ENCODE results near the gene KIF4B. TPM values are rescaled to one million over a fixed set of nuclear protein-coding genes. Genes with fewer than 3 reads are reported as not detected.
"Not testable (repeated sequence)": the region's sequence is repeated elsewhere in the genome, so short reads cannot be mapped to it uniquely, and the experiment has no call there.

Gene KIF4B
- total RNA-seq, 2 donors from 2014 or later: 0.26 TPM; not detected in 1

DNA sequence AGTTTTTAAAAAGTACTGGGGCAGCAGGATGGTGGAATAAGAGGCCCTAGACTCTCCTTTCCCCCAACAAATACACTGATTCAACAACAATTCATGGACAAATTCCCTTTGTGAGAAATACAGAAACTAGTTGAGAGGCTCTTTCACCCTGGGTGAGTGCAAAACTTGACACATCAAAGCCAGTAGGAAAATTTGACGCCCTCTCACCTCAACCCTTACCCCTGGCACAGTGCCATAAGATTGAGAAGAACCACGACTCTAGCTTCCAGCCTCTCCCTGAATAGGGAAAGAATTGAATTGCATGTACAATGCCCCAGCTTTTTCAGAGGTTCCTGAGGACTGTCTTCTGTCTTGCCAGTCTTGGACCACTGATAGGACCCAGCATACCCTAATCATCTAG is 12.3 kb downstream of the KIF4B start:
- TF ChIP-seq, protein P1, sequence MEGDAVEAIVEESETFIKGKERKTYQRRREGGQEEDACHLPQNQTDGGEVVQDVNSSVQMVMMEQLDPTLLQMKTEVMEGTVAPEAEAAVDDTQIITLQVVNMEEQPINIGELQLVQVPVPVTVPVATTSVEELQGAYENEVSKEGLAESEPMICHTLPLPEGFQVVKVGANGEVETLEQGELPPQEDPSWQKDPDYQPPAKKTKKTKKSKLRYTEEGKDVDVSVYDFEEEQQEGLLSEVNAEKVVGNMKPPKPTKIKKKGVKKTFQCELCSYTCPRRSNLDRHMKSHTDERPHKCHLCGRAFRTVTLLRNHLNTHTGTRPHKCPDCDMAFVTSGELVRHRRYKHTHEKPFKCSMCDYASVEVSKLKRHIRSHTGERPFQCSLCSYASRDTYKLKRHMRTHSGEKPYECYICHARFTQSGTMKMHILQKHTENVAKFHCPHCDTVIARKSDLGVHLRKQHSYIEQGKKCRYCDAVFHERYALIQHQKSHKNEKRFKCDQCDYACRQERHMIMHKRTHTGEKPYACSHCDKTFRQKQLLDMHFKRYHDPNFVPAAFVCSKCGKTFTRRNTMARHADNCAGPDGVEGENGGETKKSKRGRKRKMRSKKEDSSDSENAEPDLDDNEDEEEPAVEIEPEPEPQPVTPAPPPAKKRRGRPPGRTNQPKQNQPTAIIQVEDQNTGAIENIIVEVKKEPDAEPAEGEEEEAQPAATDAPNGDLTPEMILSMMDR (IDR thresholded peaks at IDR 0.05): no peak
- intact Hi-C loops (cut with DNase I): no loop called here
- Histone ChIP-seq H3K27me3 (no peaks in the 10 kb centered on the region), H3K4me3 (no peak overlapping the region), H3K4me1 (no peaks in the 10 kb centered on the region), H3K9me3 (no peaks in the 10 kb centered on the region), H3K27ac (no peak overlapping the region), H3K36me3 (replicated peaks in 1 of 2; ENCODE audit: insufficient read depth in 1 of 2, low read depth in 2 of 2) (no peaks in the 10 kb centered on the region)
- ATAC-seq: no peak
- DNase-seq: no peak
- WGBS, 2 donors: 46 to 50% methylated on average over 2 of the region's 2 CpGs

DNA sequence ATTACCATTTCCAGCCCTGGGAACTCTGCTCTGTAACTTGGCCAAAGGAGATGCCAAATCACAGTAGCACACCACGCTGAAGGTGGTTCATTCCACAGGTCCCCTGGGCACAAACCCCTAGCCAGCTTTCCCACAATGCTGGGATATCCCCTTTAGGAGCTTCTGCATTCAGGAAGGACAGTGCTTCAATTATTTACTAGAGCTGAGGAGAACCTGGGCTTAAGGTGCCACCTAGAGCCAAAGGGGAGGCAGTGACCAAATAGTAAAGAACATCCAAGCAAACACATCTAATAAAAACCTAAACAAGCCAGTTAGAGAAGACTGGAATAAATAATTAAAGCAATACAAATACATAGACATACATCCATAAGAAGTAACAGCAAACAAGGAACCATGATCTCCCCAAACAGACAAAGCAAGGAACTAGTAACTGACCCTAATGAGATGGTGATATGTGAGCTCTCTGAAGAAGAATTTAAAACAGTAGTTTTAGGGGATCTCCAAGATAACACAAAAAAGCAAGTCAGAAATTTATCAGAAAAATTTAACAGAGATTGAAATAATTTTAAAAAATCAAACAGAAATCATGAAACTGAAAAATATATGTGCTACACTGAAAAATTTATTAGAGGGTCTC is 14.6 kb downstream of the KIF4B start:
- WGBS, 2 donors: 22 to 24% methylated on average over 1 of the region's 1 CpG

GRCh38 chr5:155029240-155029639 is 15.7 kb downstream of the KIF4B start:
- intact Hi-C loops (cut with DNase I): no loop called here
- WGBS, 2 donors: 41 to 72% methylated on average over 1 of the region's 1 CpG

More for the DNA sequence above, 14.6 kb downstream of the KIF4B start:
- no peak for ATAC-seq
- DNase-seq: no peak
- TF ChIP-seq, protein P1 (IDR thresholded peaks at IDR 0.05): no peak
- TF ChIP-seq POLR2A (IDR thresholded peaks at IDR 0.05): no peak
- Histone ChIP-seq H3K9me3 (no peaks in the 10 kb centered on the region), H3K27ac (no peak overlapping the region), H3K27me3 (no peaks in the 10 kb centered on the region), H3K4me1 (no peaks in the 10 kb centered on the region), H3K4me3 (no peak overlapping the region), H3K36me3 (replicated peaks in 1 of 2; ENCODE audit: insufficient read depth in 1 of 2, low read depth in 2 of 2) (no peaks in the 10 kb centered on the region)
- intact Hi-C loops (cut with DNase I): no loop called here

GRCh38 chr5:155034145-155034744 is 20.7 kb downstream of the KIF4B start:
- H3K36me3 ChIP-seq (replicated peaks in 1 of 2; ENCODE audit: insufficient read depth in 1 of 2, low read depth in 2 of 2); intact Hi-C loops (cut with DNase I); DNase-seq; H3K27me3 ChIP-seq; H3K4me3 ChIP-seq; ATAC-seq; H3K4me1 ChIP-seq; H3K27ac ChIP-seq; H3K9me3 ChIP-seq: not testable (repeated sequence)
- 58 to 69% methylated on average over 1 of the region's 1 CpG for WGBS, 2 donors

More at GRCh38 chr5:155029240-155029639, 15.7 kb downstream of the KIF4B start:
- Histone ChIP-seq H3K9me3 (no peaks in the 10 kb centered on the region), H3K4me3 (no peak overlapping the region), H3K36me3 (replicated peaks in 1 of 2; ENCODE audit: insufficient read depth in 1 of 2, low read depth in 2 of 2) (no peaks in the 10 kb centered on the region), H3K27me3 (no peaks in the 10 kb centered on the region), H3K27ac (no peak overlapping the region), H3K4me1 (no peaks in the 10 kb centered on the region)
- DNase-seq (no peak), ATAC-seq (no peak)
- no peak for TF ChIP-seq POLR2A (IDR thresholded peaks at IDR 0.05)
- TF ChIP-seq, protein P1 (IDR thresholded peaks at IDR 0.05): no peak

GRCh38 chr5:155035087-155035486 is 21.5 kb downstream of the KIF4B start:
- intact Hi-C loops (cut with DNase I); ATAC-seq; H3K4me1 ChIP-seq; H3K27me3 ChIP-seq; H3K27ac ChIP-seq; H3K4me3 ChIP-seq; H3K36me3 ChIP-seq (replicated peaks in 1 of 2; ENCODE audit: insufficient read depth in 1 of 2, low read depth in 2 of 2); H3K9me3 ChIP-seq; DNase-seq: not testable (repeated sequence)
- WGBS, 2 donors: 21 to 24% methylated on average over 2 of the region's 2 CpGs
